Skeletal muscle satellite cell (primary cell): ENCODE data around the gene CT45A10.
"Not testable (repeated sequence)": the region's sequence is repeated elsewhere in the genome, so short reads cannot be mapped to it uniquely, and the experiment has no call there.

ENCODE experiments used
- H3K27me3 ChIP-seq: 2 replicates; pipeline ENCODE4 v1.7.0; 2013; ENCODE audit warnings: low read length; ENCODE audit not compliant: control insufficient read depth, insufficient read depth
- H3K36me3 ChIP-seq: 2 replicates; pipeline ENCODE4 v1.7.0; 2013; ENCODE audit warnings: mild to moderate bottlenecking, control low read depth, low read length; ENCODE audit not compliant: insufficient read depth
- H3K4me1 ChIP-seq: 2 replicates; pipeline ENCODE4 v1.7.0; 2013; ENCODE audit warnings: low read length; ENCODE audit not compliant: control insufficient read depth, insufficient read depth
- H3K4me2 ChIP-seq: 2 replicates; pipeline ENCODE4 v1.7.0; 2013; ENCODE audit warnings: mild to moderate bottlenecking, low read length
- H3K4me3 ChIP-seq: 2 replicates; pipeline ENCODE4 v1.7.0; 2013; ENCODE audit warnings: low read length
- H3K9ac ChIP-seq: 2 replicates; pipeline ENCODE4 v1.7.0; 2013; ENCODE audit warnings: mild to moderate bottlenecking, low read depth, low read length, moderate library complexity
- H3K9me3 ChIP-seq: replicated peaks from 2 replicates; pipeline ENCODE4 v1.7.0; 2013; ENCODE audit warnings: mild to moderate bottlenecking, control low read depth, low read length

The CT45A10 gene

DNA sequence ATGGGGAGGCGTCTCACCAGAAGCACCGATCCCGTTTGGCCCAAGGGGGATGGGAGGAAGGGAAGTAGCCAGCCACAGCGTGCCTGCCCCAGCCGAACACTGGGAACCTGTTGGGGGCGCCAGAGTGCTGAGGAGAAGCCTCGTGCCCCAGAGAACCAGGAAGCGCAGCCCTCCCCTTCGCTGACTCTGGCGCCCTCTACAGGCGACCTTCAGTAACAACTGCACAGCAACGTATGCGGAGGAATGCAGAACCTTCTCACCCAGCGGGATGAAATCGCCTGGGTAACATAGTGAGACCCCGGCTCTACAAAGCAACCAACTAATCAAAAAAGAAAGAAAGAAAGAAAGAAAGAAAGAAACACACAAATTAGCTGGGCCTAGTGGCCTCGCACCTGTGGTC, 21.5 kb downstream of the CT45A10 start, which contains the start of gene CT45A9:
TSS of gene CT45A9 (minus strand) at position 101 of the 400 bp plus-strand sequence. CDS start 3,751 bp downstream, outside the sequence.
- not testable (repeated sequence) for H3K36me3 ChIP-seq, H3K4me3 ChIP-seq, H3K9me3 ChIP-seq, H3K9ac ChIP-seq, H3K27me3 ChIP-seq, H3K4me2 ChIP-seq, H3K4me1 ChIP-seq

GRCh38 chrX:135854438-135854837, 38.8 kb downstream of the CT45A10 start, which contains the start of gene CT45A8:
Gene CT45A8 (minus strand): TSS chrX:135854538. CDS start chrX:135850783, 3,755 bp downstream.
- H3K9ac ChIP-seq, H3K4me2 ChIP-seq, H3K4me1 ChIP-seq, H3K27me3 ChIP-seq, H3K4me3 ChIP-seq, H3K36me3 ChIP-seq, H3K9me3 ChIP-seq: not testable (repeated sequence)

GRCh38 chrX:135837180-135837579, 56.1 kb downstream of the CT45A10 start, which contains the start of gene CT45A7:
Gene CT45A7 (minus strand): TSS chrX:135837280. CDS start chrX:135833533, 3,747 bp downstream.
- H3K4me1 ChIP-seq, H3K27me3 ChIP-seq, H3K9me3 ChIP-seq, H3K9ac ChIP-seq, H3K4me2 ChIP-seq, H3K36me3 ChIP-seq, H3K4me3 ChIP-seq: not testable (repeated sequence)
